IgD-negative memory B cell (primary cell): ENCODE measurements around the gene LIMS2. TPM values are rescaled to one million over a fixed set of nuclear protein-coding genes. Genes with fewer than 3 reads are reported as not detected.

Experiments used
- H3K27ac Mint-ChIP-seq, 3 donors: one replicate each; pipeline ENCODE4 v1.8.0; 2020 to 2022; ENCODE audit warnings: mild to moderate bottlenecking in 3 of 3, mixed read lengths in 3 of 3, moderate library complexity in 1 of 3
- H3K27me3 Mint-ChIP-seq: one replicate; pipeline ENCODE4 v1.8.0; 2021; ENCODE audit warnings: mixed read lengths
- H3K36me3 Mint-ChIP-seq: one replicate; pipeline ENCODE4 v1.8.0; 2020; ENCODE audit warnings: mild to moderate bottlenecking, mixed read lengths
- H3K4me1 Mint-ChIP-seq, 3 donors: one replicate each; pipeline ENCODE4 v1.8.0; 2020 to 2022; ENCODE audit warnings: mixed read lengths in 3 of 3, mild to moderate bottlenecking in 1 of 3
- H3K4me3 Mint-ChIP-seq, 4 donors: one replicate each; pipeline ENCODE4 v1.8.0; 2020 to 2022; ENCODE audit warnings: mild to moderate bottlenecking in 4 of 4, mixed read lengths in 4 of 4, moderate library complexity in 3 of 4
- H3K9me3 Mint-ChIP-seq, 3 donors: one replicate each; pipeline ENCODE4 v1.8.0; 2020 to 2021; ENCODE audit warnings: mixed read lengths in 3 of 3, mild to moderate bottlenecking in 1 of 3
- polyA plus RNA-seq: library from polyadenylated mRNA; unstranded; fragments of 300-500 nt; fragmentation: Illumina TruSeq; gene quantifications from one replicate; pipeline ENCODE4 v1.2.3, GENCODE V29; 2021

The LIMS2 gene
- polyA plus RNA-seq, 1 donor from 2014 or later, result 35.1 TPM

DNA sequence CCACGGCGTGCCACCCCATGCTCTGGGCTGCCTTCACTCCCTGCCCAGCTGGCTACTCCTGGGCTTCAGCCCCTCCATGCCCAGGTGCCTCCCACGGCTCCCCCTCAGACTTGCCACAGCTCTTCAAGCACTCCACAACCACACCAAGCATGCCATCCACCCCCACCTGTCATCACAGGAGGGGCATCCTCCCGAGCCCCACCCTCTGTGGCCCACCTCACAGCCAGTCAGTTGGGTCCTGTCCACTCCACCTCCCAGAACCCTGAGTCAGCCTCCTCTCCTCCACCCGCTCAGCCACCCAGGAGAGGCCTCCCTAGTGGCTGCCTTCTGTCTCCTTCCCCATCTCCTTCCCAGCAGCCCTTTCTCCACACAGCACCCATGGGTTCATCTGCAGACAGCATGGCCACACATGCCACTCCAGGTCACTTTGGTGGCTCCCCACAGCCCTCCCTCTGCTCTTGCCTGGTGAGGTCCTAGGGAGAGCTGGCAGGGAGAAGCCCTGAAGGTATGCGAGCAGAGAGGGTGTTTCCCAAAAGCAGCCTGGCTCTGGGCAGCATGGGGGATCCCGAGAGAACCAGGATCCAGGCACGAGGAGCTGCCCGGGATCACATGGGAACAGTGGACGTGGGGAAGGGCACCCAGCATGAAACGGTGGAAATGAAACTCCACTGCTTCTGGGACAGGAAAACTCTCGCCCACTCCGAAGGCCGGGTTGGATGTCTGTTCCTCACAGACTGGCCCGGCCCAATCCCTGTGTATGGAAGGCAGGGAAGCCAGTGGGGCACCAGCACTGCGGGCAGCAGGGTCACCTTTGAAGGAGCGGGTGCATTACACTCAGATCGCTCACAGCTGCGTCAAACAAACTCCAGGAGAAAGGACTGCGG, 2.7 kb downstream of the LIMS2 start:
- Mint-ChIP-seq H3K27me3 (peaks cover 39% of the 10 kb centered on the region), H3K4me3 (peak overlapping the region in 1 of 4 donors; percentile 0), H3K36me3 (no peaks in the 10 kb centered on the region), H3K4me1 (peaks cover 6 to 9% (median 9%) of the 10 kb centered on the region in 3 donors), H3K27ac (no peak overlapping the region), H3K9me3 (peaks cover 0 to 3% (median 2%) of the 10 kb centered on the region in 3 donors)

DNA sequence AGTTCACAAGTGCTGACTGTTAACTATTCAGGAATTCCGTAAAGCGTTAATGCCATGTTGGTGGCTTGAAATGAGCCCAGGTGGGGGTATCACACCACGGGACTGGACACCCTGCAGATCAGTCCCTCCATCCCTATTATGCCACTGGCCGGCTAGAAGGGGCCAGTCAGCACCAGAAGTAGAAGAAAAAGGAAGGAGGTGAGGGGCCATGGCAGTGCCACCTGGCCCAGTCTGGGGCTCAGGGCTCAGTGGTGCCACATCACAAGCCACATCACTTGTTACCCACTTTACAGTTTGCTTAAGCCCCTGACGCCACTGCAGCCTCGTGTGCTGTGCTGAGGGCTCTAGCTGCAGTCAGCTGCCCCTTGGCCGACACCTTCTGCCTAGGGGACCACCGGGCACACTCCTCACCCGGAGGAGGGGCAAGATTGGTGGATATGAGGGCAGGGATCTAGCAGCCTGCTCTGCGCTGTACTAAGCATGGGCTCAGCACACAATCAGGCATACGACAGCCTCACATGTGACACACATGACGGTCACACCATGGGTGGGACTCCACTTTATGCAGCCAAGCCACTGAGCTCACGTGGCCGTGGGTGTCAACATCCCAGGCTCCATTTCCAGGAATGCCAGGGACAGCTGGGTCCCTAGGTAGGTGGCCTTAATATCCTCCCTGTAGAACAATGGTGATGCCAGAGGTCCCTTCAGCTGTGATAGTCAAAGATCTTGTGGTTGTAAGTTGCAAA, 3.6 kb downstream of the LIMS2 start:
- Mint-ChIP-seq H3K27me3 (peaks cover 36% of the 10 kb centered on the region), H3K4me1 (peaks cover 6 to 9% (median 9%) of the 10 kb centered on the region in 3 donors)

DNA sequence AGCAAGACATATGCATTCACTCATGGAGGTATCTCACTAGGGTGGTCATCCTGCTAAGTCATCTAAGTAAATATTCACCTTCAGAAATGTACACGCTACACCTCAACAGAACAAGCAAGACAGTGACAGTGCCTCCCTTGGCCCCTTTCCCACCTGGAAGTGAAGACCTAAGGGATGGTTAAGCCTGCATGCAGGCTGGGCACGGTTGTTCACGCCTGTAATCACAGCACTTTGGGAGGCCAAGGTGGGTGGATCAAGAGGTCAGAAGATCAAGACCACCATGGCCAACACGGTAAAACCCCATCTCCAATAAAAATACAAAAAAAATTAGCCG, 4.4 kb downstream of the LIMS2 start:
- Mint-ChIP-seq H3K36me3 (no peaks in the 10 kb centered on the region), H3K27ac (no peak overlapping the region), H3K9me3 (peaks cover 0 to 3% (median 2%) of the 10 kb centered on the region in 3 donors), H3K27me3 (peaks cover 33% of the 10 kb centered on the region), H3K4me1 (peaks cover 4 to 7% (median 6%) of the 10 kb centered on the region in 3 donors), H3K4me3 (peak overlapping the region in 1 of 4 donors; percentile 52)

More for the DNA sequence above, 3.6 kb downstream of the LIMS2 start:
- Mint-ChIP-seq H3K9me3 (peaks cover 0 to 3% (median 2%) of the 10 kb centered on the region in 3 donors), H3K36me3 (no peaks in the 10 kb centered on the region), H3K4me3 (no peak overlapping the region), H3K27ac (no peak overlapping the region)

DNA sequence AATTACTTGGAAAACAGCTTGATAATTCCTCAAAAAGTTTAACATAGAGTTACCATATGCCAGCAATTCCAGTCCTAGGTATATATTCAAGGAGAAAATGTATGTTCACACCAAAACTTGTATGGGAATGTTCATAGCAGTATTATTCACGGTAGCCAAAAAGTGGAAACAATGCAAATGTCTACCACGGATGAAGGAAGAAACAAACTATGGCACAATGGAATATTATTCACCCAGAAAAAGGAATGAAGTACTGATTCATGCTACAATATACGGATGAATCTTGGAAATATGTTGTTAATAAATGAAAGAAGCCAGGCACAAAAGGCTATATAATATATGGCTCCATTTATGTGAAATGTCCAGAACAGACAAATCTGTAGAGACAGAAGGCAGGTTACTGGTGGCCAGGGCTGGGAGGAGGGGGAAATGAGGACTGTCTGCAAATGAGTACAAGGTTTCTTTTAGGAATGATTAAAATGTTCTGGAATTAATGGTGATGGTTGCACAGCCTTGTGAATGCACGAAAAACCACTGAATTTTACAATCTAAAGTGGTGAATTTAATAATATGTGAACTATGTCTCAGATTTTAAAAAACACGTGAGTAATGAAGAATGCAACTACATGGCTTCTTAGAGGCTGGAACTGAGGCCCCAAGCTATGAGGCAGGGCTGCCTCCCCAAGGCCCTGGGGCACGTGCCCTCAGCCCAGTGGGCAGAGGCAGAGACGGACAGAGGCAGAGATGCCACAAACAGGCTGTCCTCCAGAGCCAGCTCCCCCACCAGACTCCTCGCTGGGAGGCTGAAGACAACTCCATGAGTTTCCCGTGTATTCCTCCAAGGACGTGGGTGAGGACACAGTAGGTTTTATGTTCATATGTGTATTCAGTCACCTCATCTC, 5.0 kb downstream of the LIMS2 start:
- Mint-ChIP-seq H3K27me3 (peaks cover 33% of the 10 kb centered on the region), H3K4me3 (no peak overlapping the region), H3K27ac (no peak overlapping the region), H3K36me3 (no peaks in the 10 kb centered on the region), H3K4me1 (peaks cover 0 to 3% (median 3%) of the 10 kb centered on the region in 3 donors), H3K9me3 (peaks cover 0 to 3% (median 2%) of the 10 kb centered on the region in 3 donors)

DNA sequence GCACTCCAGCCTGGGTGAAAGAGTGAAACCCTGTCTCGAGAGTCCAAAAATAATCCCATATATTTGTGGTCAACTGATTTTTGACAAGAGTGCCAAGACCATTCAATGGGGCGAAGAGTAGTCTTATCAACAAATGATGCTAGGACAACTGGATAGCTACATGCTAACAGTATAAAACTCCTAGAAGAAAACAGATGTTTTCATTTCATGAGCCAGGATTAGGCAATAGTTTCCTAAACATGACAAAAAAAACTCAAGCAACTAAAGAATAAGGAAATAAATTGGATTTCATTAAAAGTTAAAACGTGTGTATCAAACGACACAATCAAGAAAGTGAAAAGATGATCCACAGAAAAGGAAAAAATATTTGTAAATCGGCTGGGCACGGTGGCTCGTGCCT, 6.3 kb downstream of the LIMS2 start:
- Mint-ChIP-seq H3K27me3 (peaks cover 37% of the 10 kb centered on the region), H3K27ac (no peak overlapping the region), H3K4me1 (no peaks in the 10 kb centered on the region), H3K4me3 (no peak overlapping the region), H3K9me3 (peaks cover 0 to 3% (median 2%) of the 10 kb centered on the region in 3 donors), H3K36me3 (peaks cover 2% of the 10 kb centered on the region)

DNA sequence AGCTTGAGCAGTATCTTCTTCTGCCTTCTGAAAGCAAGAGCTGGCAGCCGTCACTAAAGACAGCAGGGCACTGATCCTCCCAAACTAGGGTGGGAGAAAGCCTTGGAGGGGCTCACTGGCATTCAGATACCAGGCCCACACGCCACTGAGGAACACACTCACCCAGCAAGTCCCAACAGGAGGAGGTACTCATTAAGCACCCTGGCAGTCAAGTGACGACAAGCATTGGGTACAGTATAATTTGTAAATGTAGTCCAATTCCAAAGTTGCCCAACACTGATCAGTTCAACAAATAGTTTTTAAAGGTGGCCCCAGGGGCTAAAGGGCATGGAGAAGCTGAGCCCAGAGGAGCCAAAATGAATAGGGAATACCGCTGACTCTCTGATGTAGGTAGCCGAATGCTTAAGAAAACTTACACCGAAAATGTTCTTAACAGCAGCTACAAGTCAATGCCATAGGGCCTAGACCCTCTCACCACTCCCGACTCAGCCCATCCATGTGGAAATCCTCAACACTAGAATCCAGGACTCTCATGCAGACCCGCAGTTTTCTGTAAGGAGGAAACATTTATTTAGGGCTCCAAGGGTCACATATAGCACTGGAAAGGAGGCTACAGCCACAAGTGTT, 9.9 kb downstream of the LIMS2 start:
- Mint-ChIP-seq H3K4me3 (peak overlapping the region in 1 of 4 donors; percentile 2), H3K9me3 (peaks cover 0 to 5% (median 2%) of the 10 kb centered on the region in 3 donors), H3K27ac (peak overlapping the region in 1 of 3 donors; percentile 46), H3K4me1 (peaks cover 0 to 2% (median 0%) of the 10 kb centered on the region in 3 donors), H3K36me3 (peaks cover 2% of the 10 kb centered on the region), H3K27me3 (peaks cover 41% of the 10 kb centered on the region)

DNA sequence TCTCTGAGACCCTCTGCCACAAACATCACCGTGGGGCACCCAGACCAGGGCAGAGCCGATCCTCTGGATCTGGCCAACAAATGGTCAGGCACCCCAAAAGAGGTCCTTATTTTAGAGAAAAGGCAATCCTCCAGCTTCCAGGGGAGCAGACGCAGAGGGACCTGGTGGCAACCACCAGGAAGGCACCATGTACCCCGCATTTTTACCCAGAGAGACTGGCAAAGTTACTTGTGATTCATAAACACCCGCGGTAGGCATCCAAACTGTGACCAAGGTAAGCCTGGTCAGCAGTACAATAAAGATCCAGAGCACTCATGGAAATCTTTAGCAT, 10.5 kb downstream of the LIMS2 start:
- peaks cover 2% of the 10 kb centered on the region for H3K36me3 Mint-ChIP-seq
- peak overlapping the region in 1 of 3 donors; percentile 46 for H3K27ac Mint-ChIP-seq
- H3K27me3 Mint-ChIP-seq, result peaks cover 44% of the 10 kb centered on the region
- H3K4me1 Mint-ChIP-seq, result peaks cover 0 to 4% (median 0%) of the 10 kb centered on the region in 3 donors
- peaks cover 0 to 6% (median 2%) of the 10 kb centered on the region in 3 donors for H3K9me3 Mint-ChIP-seq
- H3K4me3 Mint-ChIP-seq, result no peak overlapping the region

DNA sequence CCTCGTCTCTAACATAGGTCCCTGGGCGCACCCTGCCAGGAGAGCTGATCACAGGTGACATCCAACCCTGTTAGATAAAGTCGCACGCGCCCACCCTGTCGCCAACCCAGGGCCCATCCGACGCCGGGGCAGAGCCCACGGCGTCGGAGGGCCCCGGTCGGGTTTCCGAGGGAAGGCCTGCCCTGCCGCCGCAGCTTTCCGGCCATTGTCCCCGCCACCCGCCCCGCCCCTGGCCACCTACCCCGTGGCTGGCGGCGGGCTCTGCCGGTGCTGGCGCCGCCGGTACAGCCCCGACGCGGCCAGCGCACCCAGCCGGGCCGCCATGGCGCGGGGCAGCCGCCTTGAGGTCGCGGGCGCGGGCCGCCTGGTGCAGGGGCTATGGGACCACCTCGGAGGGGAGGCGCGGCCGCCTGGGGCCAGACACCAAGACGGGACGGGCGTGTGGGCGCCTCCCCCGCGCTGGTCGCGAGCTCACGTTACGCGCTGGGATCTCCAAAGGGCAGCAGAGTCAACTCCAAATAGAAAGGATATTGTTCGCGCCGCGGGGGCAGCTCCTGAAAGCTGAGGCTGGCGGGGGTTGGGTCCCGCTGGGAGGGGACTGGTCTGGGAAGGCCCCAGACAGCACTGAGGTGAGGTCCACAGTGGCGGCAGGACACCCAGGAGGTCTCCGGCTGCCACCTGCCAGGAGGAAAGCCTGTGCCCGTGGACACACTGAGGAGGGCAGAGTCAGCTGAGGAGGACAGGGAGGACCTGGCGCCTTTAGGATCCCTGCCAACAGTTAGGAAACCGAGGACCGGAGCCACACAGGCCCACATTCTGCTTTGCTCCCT, 11.1 kb downstream of the LIMS2 start:
- Mint-ChIP-seq H3K4me1 (peaks cover 0 to 5% (median 0%) of the 10 kb centered on the region in 3 donors), H3K4me3 (no peak overlapping the region), H3K27ac (no peak overlapping the region), H3K36me3 (peaks cover 2% of the 10 kb centered on the region), H3K9me3 (peaks cover 0 to 4% (median 0%) of the 10 kb centered on the region in 3 donors), H3K27me3 (peaks cover 41% of the 10 kb centered on the region)

DNA sequence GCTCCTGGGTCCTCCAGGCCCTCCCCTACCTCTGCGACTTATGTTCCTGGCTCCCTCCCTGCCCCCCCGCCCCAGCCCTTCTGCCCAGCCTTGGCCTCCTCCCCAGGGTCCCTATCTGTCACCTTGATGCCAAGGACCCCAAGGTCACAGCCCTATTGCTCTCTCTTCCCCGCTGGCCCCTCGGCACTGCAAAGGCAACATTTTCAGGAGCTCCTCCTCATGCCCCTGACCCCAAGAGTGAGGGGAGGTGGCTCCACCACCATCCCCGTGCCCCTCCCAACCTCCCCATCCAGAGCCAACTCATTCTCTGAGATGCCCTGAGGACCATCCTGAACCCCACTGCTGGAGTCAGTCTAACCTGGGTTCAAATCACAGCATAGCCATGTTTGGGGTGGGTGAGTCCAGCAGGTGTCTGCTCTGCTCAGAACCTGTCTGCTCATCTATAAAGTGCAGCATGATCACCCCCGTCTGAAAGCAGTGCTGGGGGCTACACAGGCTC, 11.7 kb downstream of the LIMS2 start:
- H3K9me3 Mint-ChIP-seq, result peaks cover 0 to 4% (median 0%) of the 10 kb centered on the region in 3 donors
- H3K4me3 Mint-ChIP-seq, result no peak overlapping the region
- peaks cover 42% of the 10 kb centered on the region for H3K27me3 Mint-ChIP-seq
- H3K4me1 Mint-ChIP-seq, result peaks cover 0 to 5% (median 0%) of the 10 kb centered on the region in 3 donors
- peaks cover 2% of the 10 kb centered on the region for H3K36me3 Mint-ChIP-seq
- H3K27ac Mint-ChIP-seq, result no peak overlapping the region

DNA sequence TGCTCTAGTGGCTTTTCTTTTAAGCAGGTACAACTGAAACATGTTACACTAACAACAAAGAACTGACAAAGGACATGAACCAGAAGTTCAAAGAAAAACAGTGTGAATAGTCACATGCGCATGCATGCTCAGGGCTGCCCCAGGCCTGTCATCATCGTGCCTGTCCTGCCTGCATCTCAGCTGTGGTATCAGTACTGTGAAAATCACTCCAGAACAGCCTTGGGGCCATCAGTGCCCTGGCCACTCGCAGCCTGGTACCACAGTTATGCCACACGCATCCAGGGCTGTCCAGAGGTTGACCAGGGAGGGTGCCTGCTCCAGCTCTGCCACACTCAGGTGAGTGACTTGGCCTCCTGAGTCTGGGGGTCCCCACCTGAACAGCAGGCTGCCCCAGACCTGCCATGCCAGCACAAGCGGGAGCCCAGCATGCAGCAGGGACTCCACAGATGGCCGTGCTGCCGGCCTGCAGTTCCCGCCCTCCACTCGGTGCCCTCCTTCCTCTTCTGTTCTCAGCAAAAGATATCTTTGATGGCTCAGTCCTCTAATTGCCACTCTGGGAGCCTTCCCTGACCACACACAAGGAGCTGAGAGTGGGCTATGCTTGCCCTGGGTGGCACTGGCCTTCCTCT, 12.3 kb downstream of the LIMS2 start:
- Mint-ChIP-seq H3K27me3 (peaks cover 43% of the 10 kb centered on the region), H3K27ac (no peak overlapping the region), H3K4me1 (peaks cover 0 to 5% (median 0%) of the 10 kb centered on the region in 3 donors), H3K36me3 (peaks cover 2% of the 10 kb centered on the region), H3K4me3 (no peak overlapping the region), H3K9me3 (peaks cover 0 to 4% (median 0%) of the 10 kb centered on the region in 3 donors)

DNA sequence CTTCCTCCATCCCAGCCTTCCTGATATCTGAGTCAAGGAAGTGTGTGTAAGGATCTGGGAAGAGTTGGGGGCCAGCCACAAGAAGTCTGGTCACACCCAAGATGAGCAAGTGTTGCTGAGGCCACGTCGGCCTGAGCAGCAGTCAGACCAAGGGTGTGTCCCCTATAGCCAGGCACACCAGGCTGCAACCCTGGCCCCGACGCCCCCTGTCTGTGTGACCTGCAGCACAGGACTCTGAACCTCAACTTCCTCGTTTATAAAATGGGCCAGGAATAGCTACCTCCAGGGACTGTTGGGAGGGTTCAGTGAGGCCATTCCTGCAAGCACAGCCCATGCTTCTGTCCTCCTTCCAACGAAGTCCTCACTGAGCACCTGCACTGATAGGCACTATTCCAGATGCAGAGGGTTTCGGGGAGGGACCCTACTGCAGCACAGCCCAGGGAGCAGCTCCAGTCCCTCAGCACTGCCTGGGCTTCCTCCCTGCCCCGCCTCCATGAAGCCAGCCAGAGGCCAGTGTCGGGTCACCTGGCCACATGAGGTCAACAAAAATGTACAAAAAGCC, 13.3 kb downstream of the LIMS2 start:
- Mint-ChIP-seq H3K27me3 (peaks cover 39% of the 10 kb centered on the region), H3K4me1 (peaks cover 0 to 7% (median 0%) of the 10 kb centered on the region in 3 donors), H3K36me3 (peaks cover 2% of the 10 kb centered on the region), H3K4me3 (no peak overlapping the region), H3K27ac (no peak overlapping the region), H3K9me3 (peaks cover 0 to 4% (median 0%) of the 10 kb centered on the region in 3 donors)

DNA sequence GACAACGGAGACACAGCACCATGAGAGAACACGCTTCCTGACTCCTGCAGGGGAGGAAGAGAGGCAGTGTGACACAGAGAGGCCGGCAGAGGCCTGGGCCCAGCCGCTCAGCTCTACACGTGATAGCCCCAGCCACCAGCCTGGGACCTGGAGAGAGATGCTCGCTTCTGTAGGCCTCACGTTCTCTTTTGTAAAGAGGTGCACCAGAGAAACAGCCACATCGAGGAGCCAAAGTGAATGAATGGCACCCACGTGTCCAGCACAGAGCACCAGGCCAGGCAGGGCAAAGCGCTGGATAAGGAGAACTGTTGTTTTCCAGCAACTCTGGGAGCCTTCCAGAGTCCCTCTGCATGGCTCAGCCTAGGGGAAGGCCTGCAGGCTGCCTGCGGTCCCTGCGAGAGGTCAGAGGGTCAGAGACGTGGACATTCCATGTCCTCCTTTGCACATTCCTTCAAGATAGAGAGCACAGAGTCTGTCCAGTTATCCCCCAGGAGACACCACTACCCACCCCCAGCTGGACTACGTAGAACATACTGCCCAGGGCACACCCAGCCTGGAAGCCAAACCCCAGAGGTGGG, 14.2 kb downstream of the LIMS2 start:
- Mint-ChIP-seq H3K27me3 (peaks cover 37% of the 10 kb centered on the region), H3K36me3 (peaks cover 2% of the 10 kb centered on the region), H3K27ac (no peak overlapping the region), H3K4me1 (peaks cover 0 to 7% (median 0%) of the 10 kb centered on the region in 3 donors), H3K4me3 (no peak overlapping the region), H3K9me3 (peaks cover 0 to 4% (median 0%) of the 10 kb centered on the region in 3 donors)
